GM19193 (cell line): ENCODE measurements around the gene ASIC2.

ENCODE experiments used
- POLR2A ChIP-seq: IDR thresholded peaks from 4 replicates; pipeline ENCODE4 v1.6.1; 2011; ENCODE audit not compliant: insufficient read depth, insufficient read length; ENCODE audit errors: extremely low read depth

ASIC2 gene

DNA sequence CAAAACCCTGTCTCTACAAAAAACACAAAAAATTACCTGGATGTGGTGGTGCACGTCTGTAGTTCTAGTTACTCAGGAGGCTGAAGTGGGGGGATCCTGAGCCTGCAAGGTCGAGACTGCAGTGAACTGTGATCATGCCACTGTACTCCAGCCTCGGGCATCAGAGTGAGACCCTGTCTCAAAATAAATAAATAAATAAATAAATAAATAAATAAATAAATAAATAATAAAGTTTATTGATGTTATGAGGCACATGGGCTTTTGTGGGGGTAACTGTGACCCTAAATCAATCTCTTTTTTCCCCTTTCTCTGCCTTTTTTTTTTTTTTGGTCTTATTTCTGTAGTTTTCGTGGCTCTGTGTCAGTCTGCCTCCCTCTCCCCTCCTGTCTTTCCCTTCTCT, 4.5 kb upstream of the ASIC2 start:
- no peak for TF ChIP-seq POLR2A

DNA sequence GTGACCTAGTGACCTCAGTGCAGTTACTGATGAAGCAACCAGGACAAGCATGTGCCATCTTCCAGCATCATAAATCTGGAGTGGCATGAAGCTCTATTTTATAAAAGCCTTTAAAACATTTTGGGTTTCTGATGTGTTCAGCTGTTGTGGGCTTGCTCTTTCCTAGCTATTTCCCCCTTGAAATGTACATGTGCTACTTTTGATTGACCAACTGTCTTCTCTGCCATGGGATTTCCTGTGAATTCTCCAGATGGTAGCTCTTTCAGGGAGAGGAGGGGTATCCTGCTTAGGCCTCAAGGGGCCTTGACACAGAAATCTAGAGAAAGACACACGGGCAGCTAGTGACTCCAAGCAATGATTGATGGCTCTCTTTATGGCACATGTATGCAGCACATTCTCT, 1.9 kb upstream of the ASIC2 start:
- TF ChIP-seq POLR2A: no peak

DNA sequence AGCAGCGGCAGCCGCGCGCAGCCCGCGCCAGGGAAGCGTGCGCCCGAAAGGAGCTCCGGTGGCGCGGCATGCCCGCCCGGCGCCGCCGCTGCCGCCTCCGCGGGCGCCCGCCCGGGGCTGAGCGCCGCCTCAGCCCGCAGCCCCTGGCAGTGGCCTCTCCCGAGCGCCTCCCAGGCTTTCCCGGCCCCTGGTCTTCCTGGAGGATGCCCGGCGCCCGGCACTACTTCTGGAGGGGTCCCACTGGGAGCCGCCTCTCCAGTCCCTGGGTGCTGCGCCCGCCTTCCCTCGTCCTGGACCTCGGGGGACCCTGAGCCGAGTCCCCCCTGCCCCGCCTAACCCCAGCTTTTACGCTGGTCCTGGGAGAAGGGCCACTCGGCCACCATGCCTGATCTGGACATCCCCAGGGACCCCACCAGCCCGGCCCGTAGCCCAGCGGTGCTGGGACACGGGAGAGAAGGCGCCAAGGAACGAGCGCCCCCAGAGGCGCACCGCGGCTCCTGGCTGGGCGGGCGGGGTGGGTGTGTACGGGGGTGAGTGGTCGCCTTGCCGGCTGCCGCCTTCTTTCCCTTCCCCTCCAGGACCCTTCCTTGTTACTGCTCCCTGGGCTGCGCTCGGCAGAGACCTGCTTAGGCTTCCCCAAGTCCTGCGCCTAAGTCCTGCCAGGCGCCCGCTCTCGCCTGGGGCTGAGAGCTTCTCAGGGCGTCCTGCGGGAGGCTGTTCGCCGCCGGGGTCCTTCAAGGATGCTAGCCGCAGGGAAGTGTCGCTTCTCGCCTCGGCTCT, 704 bp downstream of the ASIC2 start:
- no peak for TF ChIP-seq POLR2A

DNA sequence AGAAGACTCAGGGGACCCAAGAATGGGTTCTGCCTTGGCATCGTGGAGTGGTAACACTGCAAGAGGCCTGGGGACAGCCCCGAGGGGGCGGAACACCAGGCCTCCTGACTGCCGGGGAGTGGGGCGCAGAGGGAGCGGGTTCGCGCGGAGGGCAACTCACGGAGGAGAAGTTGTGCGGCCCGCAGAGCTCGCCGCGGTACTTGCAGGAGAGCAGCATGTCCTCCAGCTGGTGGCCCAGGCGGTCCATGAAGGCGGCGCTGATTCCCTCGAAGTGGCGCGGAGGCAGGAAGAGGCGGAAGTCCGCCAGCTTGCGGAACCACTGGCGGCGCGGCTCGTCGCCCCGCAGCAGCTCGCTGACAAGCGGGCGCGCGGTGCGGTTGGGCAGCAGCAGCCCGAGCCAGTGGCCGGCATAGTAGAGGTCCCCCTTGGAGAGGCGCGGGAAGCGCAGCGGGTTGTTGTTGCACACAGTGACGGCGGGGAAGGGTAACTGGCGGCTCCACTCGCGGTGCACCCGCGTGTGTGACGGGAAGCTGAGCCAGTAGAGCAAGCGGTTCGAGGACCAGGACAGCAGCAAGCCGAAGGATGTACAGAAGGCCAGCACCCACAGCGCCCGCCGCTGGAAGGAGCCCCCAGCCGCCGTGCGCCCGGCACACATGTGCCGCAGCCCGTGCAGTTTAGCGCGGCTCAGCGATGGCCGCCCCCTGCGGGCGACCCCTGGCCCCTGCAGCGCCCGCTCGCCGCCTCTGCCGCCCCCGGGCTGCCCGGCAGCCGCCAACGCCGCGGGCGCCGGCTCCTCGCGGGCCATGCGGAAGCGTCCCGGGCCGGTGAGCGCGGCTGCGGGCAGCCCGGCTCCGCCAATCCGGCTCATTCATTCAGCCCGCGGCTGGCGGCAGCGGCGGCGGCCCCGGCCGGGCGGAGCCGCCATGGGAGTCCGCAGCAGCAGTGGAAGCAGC, 1.6 kb downstream of the ASIC2 start:
- no peak for TF ChIP-seq POLR2A

DNA sequence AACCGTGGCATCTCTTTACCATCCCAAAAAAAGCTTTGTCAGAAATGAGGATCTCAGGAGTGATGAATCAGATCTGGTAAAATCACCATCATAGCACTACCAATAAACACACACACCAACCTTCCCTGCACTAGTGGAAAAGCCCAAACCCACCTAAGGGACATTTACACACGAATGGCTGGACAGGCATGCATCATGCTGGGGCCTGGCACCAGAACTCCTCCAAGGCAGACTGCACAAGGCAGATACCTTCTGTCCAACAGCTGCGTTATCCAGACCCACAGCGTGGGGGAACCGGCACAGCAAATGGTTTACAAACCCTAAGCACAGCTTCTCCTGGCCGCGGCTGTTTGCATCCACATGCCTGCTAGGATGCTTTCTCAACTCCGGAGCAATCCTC, 2.8 kb downstream of the ASIC2 start:
- TF ChIP-seq POLR2A: no peak

DNA sequence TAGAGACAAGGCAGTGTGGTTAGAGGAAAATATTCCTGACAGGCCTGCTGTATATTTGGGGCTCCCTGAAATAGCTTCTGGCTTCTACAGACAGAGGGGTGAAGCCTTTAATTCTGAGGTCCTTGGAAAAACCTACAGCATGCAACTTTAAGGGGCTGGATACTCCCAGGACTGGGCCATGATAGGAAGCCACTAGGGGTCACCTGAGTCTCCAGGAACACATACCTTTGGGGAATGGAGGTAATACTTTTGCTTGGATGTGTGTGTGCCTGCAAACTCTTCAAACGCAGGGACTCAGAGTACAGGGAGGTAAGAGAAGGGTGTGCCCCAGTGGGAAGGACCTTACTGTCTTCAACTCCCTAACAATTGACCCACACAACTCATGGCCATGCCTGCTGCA, 4.1 kb downstream of the ASIC2 start:
- TF ChIP-seq POLR2A: no peak

DNA sequence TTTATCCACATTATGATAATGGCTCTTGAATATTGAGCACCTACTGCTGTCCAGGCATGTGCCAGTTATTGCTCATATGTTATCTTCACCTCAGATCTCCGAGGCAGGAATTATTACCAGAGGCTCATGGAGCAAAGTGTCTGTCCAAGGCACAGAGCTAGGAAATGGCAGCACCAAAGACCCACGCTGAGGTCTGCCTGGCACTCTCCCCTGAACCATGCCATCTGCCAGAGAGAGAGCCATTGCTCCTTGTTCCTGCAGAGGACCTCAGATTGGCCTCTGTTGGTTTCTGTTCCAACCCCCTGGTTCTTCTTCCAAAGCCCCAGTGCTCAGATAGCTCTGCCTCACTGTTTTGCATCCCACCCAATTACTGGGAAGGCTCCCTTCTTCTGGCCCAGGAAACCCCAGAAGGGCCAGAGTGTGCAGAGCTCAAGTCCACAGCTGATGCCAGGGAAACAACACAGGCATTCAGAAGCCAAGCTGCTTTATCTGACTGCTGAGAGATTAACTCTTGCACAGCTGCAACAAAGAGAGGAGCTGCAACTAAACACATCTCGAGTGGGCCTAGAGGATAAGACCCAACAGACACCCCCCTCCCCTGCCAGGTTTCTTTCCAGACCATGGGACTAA, 5.9 kb downstream of the ASIC2 start:
- TF ChIP-seq POLR2A: no peak

DNA sequence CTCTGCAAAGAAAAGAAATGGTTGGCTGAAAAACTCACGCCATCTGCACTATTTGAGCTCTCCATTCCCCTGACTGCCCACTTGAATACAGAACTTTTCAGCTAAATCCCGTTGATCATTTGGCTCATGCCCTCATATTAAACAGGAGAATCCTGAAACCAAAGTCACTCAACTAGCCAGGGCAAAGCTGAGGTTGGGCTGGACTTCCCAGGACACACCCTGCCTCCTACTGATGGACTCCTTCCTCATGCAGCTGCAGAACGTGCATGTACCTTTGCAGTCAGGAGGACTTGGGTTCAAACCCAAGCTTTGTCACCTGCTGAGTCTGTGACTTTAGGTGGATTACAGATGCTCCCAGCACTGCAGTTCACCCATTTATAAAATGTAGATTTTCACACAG, 7.7 kb downstream of the ASIC2 start:
- no peak for TF ChIP-seq POLR2A

DNA sequence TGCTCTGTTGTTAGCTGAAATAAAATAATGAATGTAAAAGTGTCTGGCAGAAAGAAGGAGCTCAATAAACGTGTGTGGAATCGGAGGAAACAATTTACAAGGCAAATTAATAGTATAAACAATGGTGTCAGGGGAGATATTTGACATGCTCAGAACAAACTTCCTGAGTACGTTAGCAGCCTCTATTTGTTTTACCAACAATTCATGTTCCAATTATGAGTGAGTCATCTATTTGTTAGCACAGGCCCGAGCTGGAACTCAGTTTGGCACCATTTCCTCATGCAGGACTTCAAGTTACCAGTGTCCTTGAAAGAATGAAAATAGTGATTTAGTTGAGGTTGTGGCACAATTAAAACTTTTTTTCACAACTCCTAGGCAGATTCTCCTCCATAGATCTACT, 9.1 kb downstream of the ASIC2 start:
- TF ChIP-seq POLR2A: no peak

DNA sequence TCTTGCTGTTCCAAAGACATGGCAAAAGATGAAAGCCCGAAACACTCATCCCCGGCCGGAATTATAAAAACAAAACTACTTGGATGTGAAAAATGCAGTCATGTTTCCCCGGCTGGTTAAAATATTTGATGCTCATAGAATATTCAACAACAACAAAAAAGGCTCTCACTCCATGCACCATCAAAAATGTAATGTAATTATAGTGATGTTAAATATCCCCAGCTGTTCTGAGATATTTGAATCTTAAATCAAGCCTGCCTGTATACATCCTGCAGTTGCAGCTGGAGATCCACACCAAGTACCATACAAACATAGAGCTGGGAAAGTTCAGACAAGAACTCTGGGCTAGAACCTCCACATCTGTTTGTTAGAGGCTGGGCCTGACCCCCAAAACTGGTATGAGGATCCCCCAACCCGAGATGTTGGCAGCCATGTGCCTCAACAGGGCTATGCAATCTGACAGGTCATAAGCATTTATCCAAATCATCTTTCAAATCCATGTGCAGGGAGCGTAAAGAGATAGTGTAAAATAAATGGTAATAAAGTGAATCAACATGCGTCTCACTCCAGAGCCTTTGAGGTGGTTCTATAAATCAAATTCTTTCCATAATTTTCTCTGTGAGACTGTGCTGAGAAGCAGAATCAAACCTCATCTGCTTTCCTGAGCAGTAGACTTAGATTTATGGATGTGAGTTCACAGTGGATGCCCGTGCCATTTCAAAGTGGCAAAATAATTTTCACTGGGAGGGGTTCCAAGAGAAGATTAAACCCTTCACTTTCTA, 12.7 kb downstream of the ASIC2 start:
- no peak for TF ChIP-seq POLR2A

DNA sequence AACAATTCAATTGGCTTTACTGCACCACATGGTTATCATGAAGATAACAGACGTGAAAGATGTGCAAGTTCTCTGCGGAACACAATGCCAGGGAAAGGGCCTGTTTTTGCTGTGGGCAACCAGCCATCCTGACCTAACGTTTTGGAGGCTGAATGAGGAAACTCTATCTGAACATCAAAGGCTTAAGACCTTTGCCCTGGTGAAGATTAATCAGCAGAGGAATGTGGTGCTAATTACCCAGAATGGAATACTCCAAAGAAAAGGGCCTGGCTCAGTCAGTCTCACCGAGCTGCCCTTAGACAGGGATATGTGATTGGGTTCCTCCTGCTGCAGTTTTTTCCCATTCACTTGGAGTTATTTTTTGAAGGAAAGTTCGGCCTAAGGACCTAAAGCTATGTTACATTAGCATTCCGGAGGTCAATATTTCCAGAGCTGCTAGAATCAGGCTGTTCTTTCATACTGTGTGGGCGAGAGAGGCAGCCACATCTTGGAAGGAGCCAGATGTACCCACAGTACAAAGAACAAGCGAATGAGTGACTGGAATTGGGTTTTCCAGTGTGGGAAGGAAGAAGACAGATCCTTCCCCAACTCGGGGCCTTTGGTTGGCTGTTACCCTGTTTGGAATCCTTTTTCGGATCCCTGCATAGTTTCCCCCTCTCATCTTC, 15.5 kb downstream of the ASIC2 start:
- no peak for TF ChIP-seq POLR2A

DNA sequence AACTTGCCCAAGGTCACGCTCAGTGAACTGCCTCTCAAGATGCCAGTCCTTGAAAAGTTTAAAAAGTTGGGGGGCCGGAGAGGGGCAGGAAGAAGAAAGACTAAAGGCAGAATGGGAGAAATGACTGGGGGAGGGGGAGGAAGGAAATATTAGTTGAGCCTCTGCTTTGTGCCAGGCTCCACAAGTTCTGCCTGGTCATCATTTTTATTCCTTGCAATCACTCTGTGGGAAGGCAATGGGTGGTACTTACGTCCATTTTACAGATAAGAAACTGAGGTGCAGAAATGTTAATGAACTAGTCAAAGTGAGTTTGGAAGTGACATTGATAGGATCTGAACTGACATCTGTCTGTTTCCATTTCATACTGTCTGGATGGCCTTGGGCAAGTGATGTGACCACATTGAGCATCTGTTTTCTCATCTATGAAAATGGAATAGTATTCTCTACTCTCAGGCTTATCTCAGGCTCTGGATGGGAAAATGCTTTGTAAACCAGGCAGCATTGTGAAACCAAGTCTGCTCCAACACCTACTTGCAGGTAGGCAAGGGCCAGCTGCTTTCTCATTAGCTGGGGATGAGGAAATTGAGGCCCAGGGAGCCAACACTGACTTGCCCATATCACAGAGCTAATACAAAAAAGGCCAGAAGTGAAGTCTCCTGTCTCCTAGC, 19.2 kb downstream of the ASIC2 start:
- TF ChIP-seq POLR2A: no peak

DNA sequence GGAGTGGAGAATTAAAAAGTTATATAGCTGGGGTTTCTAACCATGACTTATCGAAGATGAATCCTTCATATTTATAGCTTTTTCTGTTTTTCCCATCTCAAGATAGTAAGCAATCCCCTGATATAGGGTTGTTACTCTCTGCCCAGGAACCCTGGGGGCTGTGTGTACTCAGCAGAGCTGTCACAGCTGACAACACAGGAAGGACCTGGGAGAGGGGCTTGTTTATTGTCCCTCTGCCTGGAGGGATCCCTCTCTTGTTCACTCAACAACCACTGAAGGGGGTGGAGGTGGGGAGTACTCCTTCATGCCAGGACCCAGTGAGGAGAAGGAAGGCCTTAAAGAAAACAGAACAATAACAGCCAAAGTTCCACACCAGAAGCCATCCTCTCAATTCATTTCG, 19.8 kb downstream of the ASIC2 start:
- no peak for TF ChIP-seq POLR2A

DNA sequence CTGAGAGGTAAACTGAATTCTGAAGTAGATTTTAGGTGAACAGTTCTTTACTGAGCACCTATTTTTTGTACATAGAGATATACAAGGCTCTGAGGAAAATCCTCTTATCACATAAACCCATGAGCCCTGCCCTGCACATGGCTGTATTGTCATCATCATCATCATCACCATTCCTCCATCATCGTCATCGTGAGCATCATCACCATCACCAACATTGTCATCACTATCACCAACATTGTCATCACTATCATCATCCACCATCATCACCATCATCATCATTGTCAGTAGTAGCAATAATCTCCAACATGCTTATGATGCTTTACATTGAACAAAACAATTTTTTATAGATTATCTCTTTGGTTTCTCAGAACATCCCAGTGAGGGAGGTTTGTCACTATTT, 20.7 kb downstream of the ASIC2 start:
- TF ChIP-seq POLR2A: no peak
